Prostate gland (tissue), 2 donors: ENCODE results near the gene TDRD10. TPM values are rescaled to one million over a fixed set of nuclear protein-coding genes. Genes with fewer than 3 reads are reported as not detected.

Source experiments
- DNase-seq: peaks from one replicate; pipeline ENCODE4 v3.0.0-alpha.2; 2019; ENCODE audit warnings: low spot score
- H3K27ac ChIP-seq, 2 donors: fragments of 200-600 bp; sonication (generic); 2 replicates each; pipeline ENCODE4 v1.5.1; 2017 to 2019
- H3K27me3 ChIP-seq: fragments of 200-600 bp; sonication (generic); replicated peaks from 2 replicates; pipeline ENCODE4 v1.5.1; 2019; ENCODE audit not compliant: insufficient read depth
- H3K36me3 ChIP-seq, 2 donors: fragments of 200-600 bp; sonication (generic); 1 replicate in 1 of 2; 2 replicates in 1 of 2; pipeline versions ENCODE4 v1.5.1 to v1.8.1; 2017 to 2019
- H3K4me1 ChIP-seq: fragments of 200-600 bp; sonication (generic); replicated peaks from 2 replicates; pipeline ENCODE4 v1.5.1; 2019
- H3K4me3 ChIP-seq, 2 donors: fragments of 200-600 bp; sonication (generic); 2 replicates each; pipeline ENCODE4 v1.5.1; 2017 to 2019
- H3K9me3 ChIP-seq: fragments of 200-600 bp; sonication (generic); 2 replicates; pipeline ENCODE4 v1.5.1; 2017
- POLR2A ChIP-seq: fragments of 450-650 bp; IDR thresholded peaks from one replicate; pipeline ENCODE4 v1.6.1; 2016; ENCODE audit warnings: antibody characterized with exemption, mild to moderate bottlenecking
- POLR2AphosphoS5 ChIP-seq: sonication (generic); formaldehyde crosslinking; IDR thresholded peaks from one replicate; pipeline ENCODE4 v1.6.1; 2017; ENCODE audit warnings: antibody characterized with exemption
- WGBS: methylation state at CpG from one replicate; pipeline ENCODE4 v1.1.5; 2018; 5-methylcytosine and 5-hydroxymethylcytosine counted together
- intact Hi-C: fragments of 100-400 bp; cut with DNase I; formaldehyde crosslinking; loops from one replicate; pipeline ENCODE4 v1.14.2; 2022
- total RNA-seq, 2 donors: library from RNA; depleted of rRNA; stranded (reverse); fragments of >200 nt; gene quantifications; one replicate each; pipeline ENCODE4 v1.1.0, GENCODE V29; 2016
- TF ChIP-seq, protein P1 (sequence below), 4 experiments: fragments of 200-600 bp in 2 of 4; fragments of 450-650 bp in 2 of 4; sonication (generic) in 2 of 4; IDR thresholded peaks; 1 replicate in 3 of 4; 2 replicates in 1 of 4; pipeline ENCODE4 v1.5.1; 2016 to 2019; ENCODE audit warnings: antibody characterized with exemption in 4 of 4, mild to moderate bottlenecking in 2 of 4, moderate library complexity in 2 of 4

TDRD10 gene
- total RNA-seq, 2 donors from 2014 or later = 0.46 to 11.4 TPM

DNA sequence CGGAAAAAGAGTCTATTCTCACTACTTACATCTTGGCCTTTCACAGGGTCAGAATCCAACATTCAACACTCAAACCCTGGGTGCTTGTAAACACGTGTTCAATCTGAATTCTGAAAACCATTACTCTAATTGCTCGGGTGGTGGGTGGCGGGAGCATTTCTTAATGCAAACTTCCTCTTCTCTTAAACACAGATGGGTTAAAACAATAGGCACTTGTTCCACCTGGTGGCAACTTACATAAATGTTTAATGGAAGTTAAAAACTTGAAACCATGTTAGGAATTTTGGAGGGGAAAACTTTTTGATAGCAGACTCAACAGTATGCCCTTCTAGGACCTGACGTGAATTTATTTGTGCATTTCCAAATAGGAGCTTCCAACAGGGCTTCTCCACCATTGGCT, 23.4 kb upstream of the TDRD10 start:
- Histone ChIP-seq H3K27me3 (no peaks in the 10 kb centered on the region), H3K36me3 (no peaks in the 10 kb centered on the region), H3K4me3 (no peak overlapping the region), H3K4me1 (no peaks in the 10 kb centered on the region), H3K27ac (no peak overlapping the region), H3K9me3 (no peaks in the 10 kb centered on the region)
- intact Hi-C loops = no loop called here
- 37% methylated on average over 5 of the region's 5 CpGs for WGBS
- no peak for DNase-seq
- TF ChIP-seq POLR2A = no peak
- no peak for TF ChIP-seq POLR2AphosphoS5
- TF ChIP-seq, protein P1, sequence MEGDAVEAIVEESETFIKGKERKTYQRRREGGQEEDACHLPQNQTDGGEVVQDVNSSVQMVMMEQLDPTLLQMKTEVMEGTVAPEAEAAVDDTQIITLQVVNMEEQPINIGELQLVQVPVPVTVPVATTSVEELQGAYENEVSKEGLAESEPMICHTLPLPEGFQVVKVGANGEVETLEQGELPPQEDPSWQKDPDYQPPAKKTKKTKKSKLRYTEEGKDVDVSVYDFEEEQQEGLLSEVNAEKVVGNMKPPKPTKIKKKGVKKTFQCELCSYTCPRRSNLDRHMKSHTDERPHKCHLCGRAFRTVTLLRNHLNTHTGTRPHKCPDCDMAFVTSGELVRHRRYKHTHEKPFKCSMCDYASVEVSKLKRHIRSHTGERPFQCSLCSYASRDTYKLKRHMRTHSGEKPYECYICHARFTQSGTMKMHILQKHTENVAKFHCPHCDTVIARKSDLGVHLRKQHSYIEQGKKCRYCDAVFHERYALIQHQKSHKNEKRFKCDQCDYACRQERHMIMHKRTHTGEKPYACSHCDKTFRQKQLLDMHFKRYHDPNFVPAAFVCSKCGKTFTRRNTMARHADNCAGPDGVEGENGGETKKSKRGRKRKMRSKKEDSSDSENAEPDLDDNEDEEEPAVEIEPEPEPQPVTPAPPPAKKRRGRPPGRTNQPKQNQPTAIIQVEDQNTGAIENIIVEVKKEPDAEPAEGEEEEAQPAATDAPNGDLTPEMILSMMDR (IDR thresholded peaks at IDR 0.05) = peak in 3 of 4 experiments; percentile 16 to 47 (median 17)

DNA sequence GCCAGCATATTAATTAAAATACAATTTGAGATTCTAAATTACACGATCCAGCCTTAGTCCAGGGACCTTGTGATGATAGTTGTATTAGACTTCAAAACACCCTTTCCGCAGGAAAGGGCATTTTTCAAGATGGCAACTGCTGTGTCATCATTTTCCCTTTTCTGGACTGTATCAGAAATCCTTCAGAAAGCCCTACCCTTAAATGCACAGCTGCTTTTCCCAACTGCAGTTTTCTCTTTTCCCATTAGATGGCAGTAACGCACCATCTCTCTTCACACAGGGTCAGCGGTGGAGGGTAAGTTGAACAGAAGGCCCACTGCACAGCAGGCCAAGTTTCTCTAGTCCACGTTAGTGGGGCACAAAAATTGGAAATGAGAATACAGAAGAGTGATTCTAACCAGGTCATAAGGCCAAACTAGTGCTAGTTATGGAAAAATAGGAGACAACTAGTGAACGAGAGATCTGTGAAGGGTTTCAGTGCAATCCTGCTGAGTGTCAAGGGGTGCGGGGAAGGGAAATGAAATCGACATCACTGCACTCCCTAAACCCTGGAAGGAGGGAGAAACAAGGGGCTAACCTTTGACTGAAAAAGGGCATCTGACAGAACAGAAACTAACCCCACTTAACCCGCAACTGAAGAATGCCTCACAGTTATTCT, 22.1 kb upstream of the TDRD10 start:
- Histone ChIP-seq H3K27me3 (no peaks in the 10 kb centered on the region), H3K4me3 (no peak overlapping the region), H3K9me3 (no peaks in the 10 kb centered on the region), H3K4me1 (no peaks in the 10 kb centered on the region), H3K36me3 (no peaks in the 10 kb centered on the region), H3K27ac (no peak overlapping the region)
- intact Hi-C loops = loop anchor here (2.0 kb wide), 1 partner anchor 399 kb away; no protein-coding TSS in a partner anchor
- TF ChIP-seq POLR2A (no peak), POLR2AphosphoS5 (peak; percentile 48)
- TF ChIP-seq, protein P1 (IDR thresholded peaks at IDR 0.05) = peak; percentile 56 to 92 (median 86)
- WGBS = 40% methylated on average over 9 of the region's 9 CpGs
- DNase-seq = peak; percentile 59

DNA sequence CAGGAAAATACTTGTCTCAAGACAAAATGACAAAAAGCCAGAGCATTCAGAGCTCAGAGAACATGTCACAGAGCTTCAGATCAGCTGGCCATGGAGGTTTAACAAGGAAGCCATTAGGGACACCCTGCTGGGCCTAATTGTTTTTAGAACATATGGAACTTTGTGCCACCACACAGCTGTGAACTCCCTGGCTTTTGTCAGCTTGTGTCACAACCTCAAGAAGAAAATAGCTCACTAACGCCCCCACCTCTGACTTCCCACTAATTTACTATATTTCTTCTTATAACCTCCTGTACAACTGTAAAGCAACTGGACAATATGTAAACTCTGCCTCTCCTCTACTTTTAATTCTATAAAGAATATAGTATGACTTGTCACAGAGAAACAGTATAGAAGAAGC, 21.0 kb upstream of the TDRD10 start:
- no peaks in the 10 kb centered on the region for H3K4me1 ChIP-seq
- 77% methylated on average over 1 of the region's 1 CpG for WGBS

DNA sequence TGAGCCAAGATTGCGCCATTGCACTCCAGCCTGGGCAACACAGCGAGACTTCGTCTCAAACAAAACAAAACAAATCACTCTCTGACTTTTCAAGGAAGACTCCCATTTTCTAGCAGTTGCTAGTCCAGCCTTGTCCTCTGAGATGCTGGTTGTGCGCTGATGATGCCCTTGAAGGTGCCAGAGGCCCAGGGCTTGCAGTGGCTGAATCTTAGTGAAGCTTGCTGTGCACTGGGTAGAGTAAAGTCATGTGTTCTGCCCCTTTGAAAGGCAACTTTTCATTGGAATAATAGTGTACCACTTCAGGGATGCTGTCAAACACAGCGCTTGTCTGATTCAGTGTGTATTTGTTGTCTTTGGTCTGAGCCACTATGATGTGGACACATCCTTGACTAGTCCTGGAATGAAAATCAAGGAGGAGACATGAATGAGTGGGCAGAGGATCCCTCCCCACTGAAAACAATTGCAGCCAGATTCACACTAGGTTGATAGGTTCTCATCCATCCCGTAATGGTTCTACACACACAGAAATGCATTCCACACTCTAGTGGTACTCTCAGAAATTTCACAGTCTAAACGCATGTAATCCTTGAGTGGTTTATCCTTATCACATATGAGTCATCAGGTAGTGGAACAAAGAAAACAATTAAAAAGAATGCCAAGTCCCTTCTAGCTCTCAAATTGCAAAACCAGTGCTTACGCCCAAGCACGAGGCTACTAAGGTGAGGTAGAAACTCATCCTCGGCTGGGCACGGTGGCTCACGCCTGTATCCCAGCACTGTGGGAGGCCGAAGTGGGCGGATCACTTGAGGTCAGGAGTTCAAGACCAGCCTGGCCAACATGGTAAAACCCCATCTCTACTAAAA, 17.8 kb upstream of the TDRD10 start:
- Histone ChIP-seq H3K4me3 (no peak overlapping the region), H3K27ac (no peak overlapping the region), H3K27me3 (no peaks in the 10 kb centered on the region), H3K9me3 (no peaks in the 10 kb centered on the region), H3K4me1 (no peaks in the 10 kb centered on the region), H3K36me3 (no peaks in the 10 kb centered on the region)
- DNase-seq = no peak
- 74% methylated on average over 14 of the region's 14 CpGs for WGBS
- TF ChIP-seq, protein P1 (IDR thresholded peaks at IDR 0.05) = no peak
- no peak for TF ChIP-seq POLR2AphosphoS5
- no peak for TF ChIP-seq POLR2A
- intact Hi-C loops = no loop called here

More for the DNA sequence above, 21.0 kb upstream of the TDRD10 start:
- no peak for DNase-seq
- H3K36me3 ChIP-seq = no peaks in the 10 kb centered on the region
- H3K9me3 ChIP-seq = no peaks in the 10 kb centered on the region
- TF ChIP-seq POLR2A = no peak
- TF ChIP-seq POLR2AphosphoS5 = no peak
- TF ChIP-seq, protein P1 (IDR thresholded peaks at IDR 0.05) = no peak
- intact Hi-C loops = loop anchor here (2.0 kb wide), 1 partner anchor 398 kb away; no protein-coding TSS in a partner anchor
- H3K27ac ChIP-seq = no peak overlapping the region
- H3K4me3 ChIP-seq = no peak overlapping the region
- no peaks in the 10 kb centered on the region for H3K27me3 ChIP-seq
